Measurements from ENCODE around the gene FGF12. TPM values are rescaled to one million over a fixed set of nuclear protein-coding genes. Genes with fewer than 3 reads are reported as not detected.
A peak's percentile ranks its signal among the peaks of the same experiment; 100 is the strongest.
"Not testable (repeated sequence)": the region's sequence is repeated elsewhere in the genome, so short reads cannot be mapped to it uniquely, and the experiment has no call there.

Gene FGF12
- total RNA-seq, 8 experiments from 2014 or later = 8.2 to 173 (median 21.6) TPM

DNA sequence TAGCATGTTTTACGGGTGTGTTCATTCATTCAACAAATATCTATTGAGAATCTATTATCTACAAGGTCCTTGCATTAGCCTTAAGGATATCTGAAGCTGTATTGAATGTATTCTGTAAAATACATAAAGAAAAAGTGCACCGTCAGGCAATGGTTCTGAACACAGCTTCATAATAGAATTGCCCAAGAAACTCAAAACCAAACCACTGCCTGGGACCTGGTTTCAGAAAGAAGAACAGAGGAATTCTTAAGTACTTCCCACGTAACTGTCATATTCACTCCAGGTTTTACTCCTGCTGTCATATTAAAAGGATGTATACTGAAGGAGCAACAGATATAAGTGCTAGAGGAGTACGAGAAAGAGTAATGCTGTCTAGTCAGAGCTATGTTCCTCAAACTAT, 115.9 kb downstream of the FGF12 start:
- no peak for ATAC-seq (replicated peaks in 6 of 8)
- whole genome bisulfite sequencing, 10 experiments = 0 to 100% (median 81%) methylated on average over 1 to 4 of the region's 4 CpGs
- Histone ChIP-seq H3K4me3 (no peak overlapping the region), H3K4me1 (replicated peaks in 1 of 2) (no peaks in the 10 kb centered on the region), H3K27ac (no peak overlapping the region)
- in situ Hi-C loops (cut with MboI; ENCODE audit: low pct_unique_long_range_greater_than_20kb in 2 of 9, low sequenced_read_pairs in 9 of 9, unreplicated experiment in 9 of 9) = no loop called here

DNA sequence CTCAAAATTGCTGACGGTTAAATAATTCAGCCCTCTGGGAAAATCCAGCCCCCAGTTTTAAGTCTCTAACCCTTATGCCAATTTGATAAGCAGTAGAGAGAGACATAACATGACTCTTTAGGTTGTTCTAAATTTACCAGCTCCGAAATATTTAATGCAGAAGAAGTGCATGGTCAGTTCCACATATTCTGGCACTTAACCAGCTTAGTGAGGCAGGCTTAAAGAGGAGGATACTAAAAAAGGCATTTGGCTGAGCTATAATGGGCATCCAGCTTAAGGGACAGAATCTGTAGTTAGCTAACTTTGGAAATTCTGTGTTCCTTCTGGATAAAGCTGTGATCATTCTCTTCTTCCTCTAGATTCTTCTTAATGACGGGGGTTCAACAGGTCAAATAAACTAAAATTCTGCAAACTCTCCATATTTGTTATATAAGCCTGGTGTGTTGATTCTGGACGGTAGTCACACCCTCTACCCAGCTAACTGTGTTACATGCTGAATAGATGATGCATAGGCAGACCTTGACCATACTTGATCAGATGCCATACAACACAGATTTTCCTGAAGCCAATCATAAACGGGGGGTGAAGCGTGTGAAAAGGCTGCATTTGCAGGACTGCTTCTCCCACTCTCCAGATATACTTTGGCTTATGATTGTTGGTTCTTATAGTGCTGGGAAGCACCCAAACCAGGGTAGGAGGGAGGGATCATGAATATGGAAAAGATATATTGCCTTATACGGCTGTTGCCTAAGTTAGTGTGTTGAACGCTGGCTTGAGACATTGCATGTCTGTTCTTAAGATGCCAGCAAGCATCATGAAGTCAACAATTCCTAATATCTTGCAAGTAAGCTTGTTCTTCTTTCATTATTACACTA, 118.4 kb downstream of the FGF12 start:
- H3K4me1 ChIP-seq (replicated peaks in 1 of 2) = no peaks in the 10 kb centered on the region
- 29 to 92% (median 79%) methylated on average over 1 to 8 of the region's 8 CpGs; no CpG with 5 or more reads in 1 of the 10 experiments for WGBS, 10 experiments
- ATAC-seq (replicated peaks in 6 of 8) = peak in 3 of 8 experiments; percentile 77 to 80 (median 79)
- no peak overlapping the region for H3K4me3 ChIP-seq
- in situ Hi-C loops (cut with MboI; ENCODE audit: low pct_unique_long_range_greater_than_20kb in 2 of 9, low sequenced_read_pairs in 9 of 9, unreplicated experiment in 9 of 9) = no loop called here
- no peak overlapping the region for H3K27ac ChIP-seq

DNA sequence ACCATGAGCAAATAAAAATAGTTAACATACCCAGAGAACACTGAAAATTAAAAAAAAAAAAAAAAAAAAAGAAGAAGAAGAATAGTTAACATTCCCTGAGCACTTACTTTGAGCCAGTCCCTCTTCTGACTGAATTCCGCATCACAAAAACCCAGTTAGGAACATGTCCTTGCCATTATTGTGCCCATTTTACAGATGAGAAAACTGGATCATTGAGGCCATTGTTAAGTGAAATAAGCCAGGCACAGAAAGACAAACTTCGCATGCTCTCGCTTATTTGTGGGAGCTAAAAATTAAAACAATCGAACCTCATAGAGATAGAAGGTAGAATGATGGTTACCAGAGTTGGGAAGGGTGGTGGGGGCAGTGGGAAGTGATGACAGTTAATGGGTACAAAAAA, 119.5 kb downstream of the FGF12 start:
- ATAC-seq (replicated peaks in 6 of 8) = no peak
- Histone ChIP-seq H3K4me1 (replicated peaks in 1 of 2) (no peaks in the 10 kb centered on the region), H3K27ac (no peak overlapping the region), H3K4me3 (no peak overlapping the region)
- in situ Hi-C loops (cut with MboI; ENCODE audit: low pct_unique_long_range_greater_than_20kb in 2 of 9, low sequenced_read_pairs in 9 of 9, unreplicated experiment in 9 of 9) = no loop called here
- WGBS, 10 experiments = 43 to 100% (median 90%) methylated on average over 3 to 4 of the region's 4 CpGs; no CpG with 5 or more reads in 1 of the 10 experiments

DNA sequence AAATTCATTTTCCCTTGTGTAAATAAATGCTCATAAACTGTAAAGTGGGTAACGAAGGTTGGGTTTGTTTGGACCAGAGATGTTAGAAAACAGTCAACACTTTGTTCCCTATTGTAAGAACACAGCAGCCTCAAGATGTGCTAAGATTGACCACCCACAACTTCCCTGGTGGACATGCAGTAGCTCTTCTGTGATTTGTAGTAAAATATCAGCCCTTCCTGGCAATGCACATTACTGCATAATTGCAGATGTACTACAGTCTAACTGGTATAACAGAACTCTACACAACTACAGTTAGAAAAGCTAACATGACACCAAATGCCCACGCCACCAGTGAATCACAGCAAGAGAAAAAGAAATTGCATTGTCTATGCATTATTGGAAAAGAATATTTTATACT, 129.4 kb downstream of the FGF12 start:
- no peak overlapping the region for H3K4me3 ChIP-seq
- H3K27ac ChIP-seq = no peak overlapping the region
- peak in 3 of 8 experiments; percentile 47 to 75 (median 69) for ATAC-seq (replicated peaks in 6 of 8)
- no peaks in the 10 kb centered on the region for H3K4me1 ChIP-seq (replicated peaks in 1 of 2)
- in situ Hi-C loops (cut with MboI; ENCODE audit: low pct_unique_long_range_greater_than_20kb in 2 of 9, low sequenced_read_pairs in 9 of 9, unreplicated experiment in 9 of 9) = loop anchor here in 1 of 9 experiments (25.0 kb wide), 1 partner anchor 464 kb away; no protein-coding TSS in a partner anchor
- WGBS, 10 experiments = 0 to 94% (median 67%) methylated on average over 1 to 2 of the region's 2 CpGs; no CpG with 5 or more reads in 2 of the 10 experiments

DNA sequence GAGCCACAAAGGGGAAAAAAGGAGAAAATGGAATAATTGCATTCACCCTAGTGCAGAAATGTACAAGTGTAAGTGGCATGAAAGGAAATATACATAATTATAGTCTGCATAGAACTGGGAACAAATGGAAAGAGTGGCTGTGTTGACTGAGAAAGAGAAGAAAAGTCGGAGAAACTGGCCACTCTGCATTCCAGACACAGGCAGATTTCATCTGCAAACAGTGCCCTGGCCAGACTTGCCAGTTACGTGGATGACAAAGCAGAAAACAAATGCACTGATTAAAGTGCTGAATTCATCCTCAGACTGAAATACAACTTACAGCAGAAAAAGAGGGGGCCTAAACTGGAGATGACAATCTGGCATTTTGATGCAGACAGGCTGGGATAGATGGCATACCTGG, 129.8 kb downstream of the FGF12 start:
- no peak overlapping the region for H3K27ac ChIP-seq

DNA sequence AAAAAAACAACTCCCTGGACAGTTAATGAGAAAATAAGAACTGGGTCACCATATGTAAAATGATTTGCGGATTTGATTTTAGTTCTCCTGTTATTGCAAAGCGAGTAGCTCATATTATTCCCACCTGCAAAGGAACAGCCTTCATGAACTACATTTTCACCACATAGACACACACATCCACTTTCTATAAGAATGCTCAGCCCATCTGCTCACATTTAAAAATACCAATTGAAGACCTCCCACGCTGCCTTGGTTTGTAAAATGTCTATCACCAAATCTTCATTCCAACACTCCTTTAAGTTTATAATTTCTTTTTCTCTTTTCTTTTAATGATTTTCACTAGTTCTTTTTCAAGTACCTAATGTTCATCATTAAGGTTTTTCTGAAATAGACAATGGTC, 148.6 kb downstream of the FGF12 start:
- 45 to 100% (median 95%) methylated on average over 1 to 3 of the region's 3 CpGs for WGBS, 10 experiments
- H3K4me1 ChIP-seq (replicated peaks in 1 of 2) = no peaks in the 10 kb centered on the region
- H3K4me3 ChIP-seq = no peak overlapping the region
- H3K27ac ChIP-seq = no peak overlapping the region
- in situ Hi-C loops (cut with MboI; ENCODE audit: low pct_unique_long_range_greater_than_20kb in 2 of 9, low sequenced_read_pairs in 9 of 9, unreplicated experiment in 9 of 9) = loop anchor here in 1 of 9 experiments (25.0 kb wide), 1 partner anchor 484 kb away; no protein-coding TSS in a partner anchor
- no peak for ATAC-seq (replicated peaks in 6 of 8)

More for the DNA sequence above, 129.8 kb downstream of the FGF12 start:
- no peak overlapping the region for H3K4me3 ChIP-seq
- in situ Hi-C loops (cut with MboI; ENCODE audit: low pct_unique_long_range_greater_than_20kb in 2 of 9, low sequenced_read_pairs in 9 of 9, unreplicated experiment in 9 of 9) = loop anchor here in 1 of 9 experiments (25.0 kb wide), 1 partner anchor 465 kb away; no protein-coding TSS in a partner anchor
- 0 to 100% (median 50%) methylated on average over 1 to 2 of the region's 2 CpGs; no CpG with 5 or more reads in 1 of the 10 experiments for WGBS, 10 experiments
- peak in 4 of 8 experiments; percentile 18 to 79 (median 58) for ATAC-seq (replicated peaks in 6 of 8)
- H3K4me1 ChIP-seq (replicated peaks in 1 of 2) = no peaks in the 10 kb centered on the region

DNA sequence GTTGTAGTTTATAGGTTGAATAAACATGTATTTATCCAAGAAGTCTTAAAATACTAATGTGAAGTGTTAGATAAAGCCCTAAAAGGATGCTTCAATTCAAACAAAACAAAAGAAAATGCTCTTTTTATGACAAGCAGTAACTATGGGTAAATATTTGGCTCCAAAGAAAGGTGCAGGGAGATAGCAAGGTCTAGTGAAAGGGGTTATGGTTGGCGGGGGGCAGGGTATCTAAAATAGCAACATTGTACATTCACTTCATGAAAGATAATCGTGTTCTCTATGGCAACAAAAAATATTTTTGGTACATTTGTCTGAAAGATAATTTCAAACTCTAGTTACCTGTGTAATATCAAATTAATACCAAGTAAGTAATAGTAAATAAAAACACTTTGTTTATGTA, 149.5 kb downstream of the FGF12 start:
- 4 to 100% (median 81%) methylated on average over 1 to 2 of the region's 2 CpGs for WGBS, 10 experiments
- in situ Hi-C loops (cut with MboI; ENCODE audit: low pct_unique_long_range_greater_than_20kb in 2 of 9, low sequenced_read_pairs in 9 of 9, unreplicated experiment in 9 of 9) = loop anchor here in 1 of 9 experiments (25.0 kb wide), 1 partner anchor 484 kb away; no protein-coding TSS in a partner anchor
- H3K4me1 ChIP-seq (replicated peaks in 1 of 2) = no peaks in the 10 kb centered on the region
- no peak overlapping the region for H3K4me3 ChIP-seq
- ATAC-seq (replicated peaks in 6 of 8) = no peak
- no peak overlapping the region for H3K27ac ChIP-seq

DNA sequence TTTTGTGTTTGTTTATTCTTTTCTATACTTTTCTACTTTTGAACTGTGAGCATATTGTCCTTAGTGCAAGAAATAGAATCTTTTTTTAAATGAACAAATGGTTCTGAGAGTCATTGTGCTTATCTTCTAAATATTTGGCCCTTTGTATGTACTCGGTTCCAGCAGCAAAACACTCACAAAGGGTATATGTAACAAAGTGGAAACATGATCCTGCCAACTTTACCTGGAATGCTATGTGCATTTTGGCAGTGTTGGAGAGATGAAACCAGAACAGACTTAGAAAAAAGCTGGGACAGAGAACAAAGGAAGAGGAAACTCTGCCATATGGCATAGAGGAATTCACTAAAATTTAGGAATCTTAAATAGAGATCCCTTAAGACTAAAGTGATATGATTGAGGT, 150.1 kb downstream of the FGF12 start:
- no peak overlapping the region for H3K4me3 ChIP-seq
- no peaks in the 10 kb centered on the region for H3K4me1 ChIP-seq (replicated peaks in 1 of 2)
- no peak for ATAC-seq (replicated peaks in 6 of 8)
- in situ Hi-C loops (cut with MboI; ENCODE audit: low pct_unique_long_range_greater_than_20kb in 2 of 9, low sequenced_read_pairs in 9 of 9, unreplicated experiment in 9 of 9) = loop anchor here in 1 of 9 experiments (25.0 kb wide), 1 partner anchor 485 kb away; no protein-coding TSS in a partner anchor
- H3K27ac ChIP-seq = no peak overlapping the region
- 0 to 90% (median 40%) methylated on average over 1 of the region's 1 CpG; no CpG with 5 or more reads in 3 of the 10 experiments for WGBS, 10 experiments

DNA sequence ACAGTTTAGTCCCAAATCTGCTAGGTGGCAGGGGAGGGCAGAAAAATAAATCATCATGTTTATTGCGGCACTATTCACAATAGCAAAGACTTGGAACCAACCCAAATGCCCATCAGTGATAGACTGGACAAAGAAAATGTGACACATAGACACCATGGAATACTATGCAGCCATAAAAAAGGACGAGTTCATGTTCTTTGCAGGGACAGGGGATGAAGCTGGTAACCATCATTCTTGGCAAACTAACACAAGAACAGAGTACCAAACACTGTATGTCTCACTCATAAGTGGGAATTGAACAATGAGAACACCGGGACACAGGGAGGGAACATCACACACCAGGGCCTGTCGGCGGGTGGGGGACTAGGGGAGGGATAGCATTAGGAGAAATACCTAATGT, 150.6 kb downstream of the FGF12 start:
- not testable (repeated sequence) for H3K4me3 ChIP-seq; H3K27ac ChIP-seq; H3K4me1 ChIP-seq (replicated peaks in 1 of 2); ATAC-seq (replicated peaks in 6 of 8)
- in situ Hi-C loops (cut with MboI; ENCODE audit: low pct_unique_long_range_greater_than_20kb in 2 of 9, low sequenced_read_pairs in 9 of 9, unreplicated experiment in 9 of 9) = loop anchor here in 1 of 9 experiments (25.0 kb wide), 1 partner anchor 486 kb away; no protein-coding TSS in a partner anchor
- 38 to 100% (median 90%) methylated on average over 1 to 5 of the region's 5 CpGs; no CpG with 5 or more reads in 1 of the 10 experiments for WGBS, 10 experiments

DNA sequence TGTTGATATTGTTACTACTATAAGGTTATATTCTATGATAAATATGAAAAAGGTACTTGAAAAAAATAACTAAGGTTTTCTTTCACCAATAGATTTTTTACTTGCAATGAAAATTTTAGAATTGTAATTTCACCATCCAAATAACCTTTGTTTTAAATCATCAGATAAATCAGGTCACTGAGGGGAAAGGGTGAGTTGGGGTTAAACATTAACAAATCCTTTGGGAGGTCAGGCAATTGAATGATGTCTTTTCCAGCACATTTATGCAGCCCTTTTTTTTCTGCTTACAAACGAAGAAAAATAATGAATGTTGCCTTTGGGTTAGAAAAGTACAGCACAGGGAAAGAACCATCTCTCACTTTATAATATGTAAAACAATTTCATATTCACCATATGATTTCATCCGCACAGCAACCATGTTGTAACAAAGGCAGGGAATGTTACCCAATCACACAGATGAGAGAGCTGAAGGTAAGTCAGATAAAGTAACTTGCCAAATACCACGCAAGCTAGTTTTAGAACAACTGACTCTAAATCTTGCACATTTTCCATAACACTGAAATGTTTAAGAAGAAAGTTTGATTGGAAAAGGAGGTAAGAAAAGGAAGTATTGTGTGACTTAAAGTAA, 151.3 kb downstream of the FGF12 start:
- no peak overlapping the region for H3K4me3 ChIP-seq
- no peak overlapping the region for H3K27ac ChIP-seq
- H3K4me1 ChIP-seq (replicated peaks in 1 of 2) = no peaks in the 10 kb centered on the region
- no peak for ATAC-seq (replicated peaks in 6 of 8)
- WGBS, 10 experiments = 17 to 96% (median 44%) methylated on average over 1 to 3 of the region's 3 CpGs; no CpG with 5 or more reads in 1 of the 10 experiments
- in situ Hi-C loops (cut with MboI; ENCODE audit: low pct_unique_long_range_greater_than_20kb in 2 of 9, low sequenced_read_pairs in 9 of 9, unreplicated experiment in 9 of 9) = loop anchor here in 1 of 9 experiments (25.0 kb wide), 1 partner anchor 486 kb away; no protein-coding TSS in a partner anchor

DNA sequence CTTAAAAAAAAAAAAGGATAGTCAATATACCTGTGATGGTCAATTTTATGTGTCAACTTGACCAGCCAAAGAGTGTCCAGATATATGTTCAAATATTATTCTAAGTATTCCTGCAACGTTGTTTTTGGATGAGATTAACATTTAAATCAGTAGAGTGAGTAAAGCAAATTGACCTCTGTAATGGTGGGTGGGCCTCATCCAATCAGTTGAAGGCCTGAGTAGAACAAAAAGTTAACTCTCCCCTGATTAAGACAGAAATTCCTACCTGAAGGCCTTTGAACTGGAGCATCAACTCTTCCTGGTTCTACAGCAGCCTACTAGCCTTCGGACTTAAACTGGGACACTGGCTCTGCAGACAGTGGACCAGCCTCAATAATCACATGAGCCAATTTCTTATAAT, 154.1 kb downstream of the FGF12 start:
- in situ Hi-C loops (cut with MboI; ENCODE audit: low pct_unique_long_range_greater_than_20kb in 2 of 9, low sequenced_read_pairs in 9 of 9, unreplicated experiment in 9 of 9) = loop anchor here in 5 of 9 experiments (25.0 kb wide), 4 partner anchors 214 to 989 kb away; partner anchors contain the start of gene ATP13A4 (in 3 of the 5)
- no peak for ATAC-seq (replicated peaks in 6 of 8)
- no peak overlapping the region for H3K4me3 ChIP-seq
- no peaks in the 10 kb centered on the region for H3K4me1 ChIP-seq (replicated peaks in 1 of 2)
- WGBS, 10 experiments = 29 to 100% (median 81%) methylated on average over 1 to 2 of the region's 2 CpGs; no CpG with 5 or more reads in 1 of the 10 experiments
- H3K27ac ChIP-seq = no peak overlapping the region

DNA sequence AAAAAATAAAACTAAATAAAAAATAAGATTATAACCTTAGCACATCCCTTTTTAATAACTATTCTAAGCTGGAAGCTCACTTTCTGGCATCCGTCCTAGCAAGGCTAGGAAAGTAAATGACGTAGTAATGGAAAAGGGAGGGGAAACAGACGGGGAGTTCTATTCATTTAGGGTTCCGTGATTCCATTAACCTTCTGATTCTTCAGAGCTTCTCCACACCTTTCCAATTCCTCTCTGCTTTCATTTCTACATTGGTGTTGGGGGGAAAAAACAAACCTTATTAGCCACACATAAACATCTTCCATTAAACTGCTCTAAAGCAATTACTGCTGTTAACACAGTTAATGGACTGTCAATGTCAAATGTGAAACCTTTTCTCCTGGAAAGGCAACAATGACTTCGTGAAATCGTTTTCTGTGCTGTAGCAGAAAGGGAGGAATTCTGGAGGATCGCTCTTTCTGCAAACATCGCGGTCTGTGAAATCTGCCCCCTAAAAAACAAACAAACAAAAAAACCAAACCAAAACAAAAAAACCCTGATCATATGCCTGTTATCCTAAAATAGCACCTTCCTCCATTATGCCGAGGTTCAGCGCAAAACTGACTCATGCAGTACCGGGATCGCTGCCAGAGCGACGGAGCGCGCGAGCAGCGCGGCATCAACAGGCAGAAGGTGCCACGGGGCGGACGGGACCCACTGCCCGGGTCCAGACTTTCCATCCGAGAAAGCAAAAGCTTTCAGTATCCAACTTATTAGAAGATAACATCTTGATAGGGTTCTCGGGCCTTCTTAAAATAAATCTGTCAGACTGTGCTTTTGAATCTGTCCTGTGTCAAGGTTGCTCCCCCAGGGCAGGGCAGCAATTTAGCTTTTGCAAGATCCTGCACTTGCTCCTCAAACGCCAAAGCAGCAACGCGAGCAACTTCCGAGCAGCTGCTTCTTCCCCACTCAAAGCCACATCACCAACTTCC, 156.2 kb downstream of the FGF12 start:
- 0 to 73% (median 49%) methylated on average over 1 to 26 of the region's 30 CpGs for WGBS, 10 experiments
- Histone ChIP-seq H3K27ac (no peak overlapping the region), H3K4me1 (replicated peaks in 1 of 2) (no peaks in the 10 kb centered on the region), H3K4me3 (peak overlapping the region; percentile 4 to 22 (median 10))
- in situ Hi-C loops (cut with MboI; ENCODE audit: low pct_unique_long_range_greater_than_20kb in 2 of 9, low sequenced_read_pairs in 9 of 9, unreplicated experiment in 9 of 9) = loop anchor here in 5 of 9 experiments (25.0 kb wide), 4 partner anchors 216 to 991 kb away; partner anchors contain the start of gene ATP13A4 (in 3 of the 5)
- ATAC-seq (replicated peaks in 6 of 8) = peak in 6 of 8 experiments; percentile 42 to 88 (median 50)

Data from motor neuron (in vitro differentiated cells).